AG09319 (cell line): Measurements from ENCODE around the gene MAOA.

Experiments
- DNase-seq: peaks from one replicate; pipeline ENCODE4 v3.0.0-alpha.2; 2010; ENCODE audit warnings: low read depth; ENCODE audit errors: extremely low read depth
- TF ChIP-seq, protein P1 (sequence below): IDR thresholded peaks from 2 replicates; pipeline ENCODE4 v1.5.1; 2011; ENCODE audit warnings: low read depth, mild to moderate bottlenecking, inconsistent platforms, low read length, moderate library complexity

MAOA gene

DNA sequence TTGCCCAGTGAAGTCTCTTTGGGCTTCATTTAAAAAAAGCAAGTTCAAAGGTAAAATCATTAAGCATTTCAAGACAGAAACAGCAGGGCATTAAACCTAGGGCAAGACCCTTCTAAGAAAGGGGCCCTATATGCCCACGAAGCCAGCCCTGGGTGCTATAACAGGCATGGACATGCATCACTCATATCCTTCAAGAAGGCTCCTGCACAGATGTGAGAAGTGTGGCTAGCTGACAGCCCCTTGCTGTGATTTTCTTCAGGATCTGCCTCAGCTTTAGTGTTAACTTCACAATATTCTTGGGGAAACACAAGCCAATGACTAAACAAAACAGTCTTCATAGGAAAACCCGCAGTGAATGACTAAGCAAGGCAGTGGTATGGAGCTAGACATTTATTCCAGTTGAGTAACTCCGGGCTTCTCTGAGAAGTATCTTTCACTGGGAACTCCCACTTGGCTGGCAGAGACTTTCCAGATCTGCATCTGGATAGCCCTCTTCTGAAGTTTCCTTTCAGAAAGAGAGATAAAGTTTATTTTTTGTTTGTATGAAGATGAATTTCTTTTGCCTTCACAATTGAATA, 11.9 kb upstream of the MAOA start:
- no peak for DNase-seq
- TF ChIP-seq, protein P1, sequence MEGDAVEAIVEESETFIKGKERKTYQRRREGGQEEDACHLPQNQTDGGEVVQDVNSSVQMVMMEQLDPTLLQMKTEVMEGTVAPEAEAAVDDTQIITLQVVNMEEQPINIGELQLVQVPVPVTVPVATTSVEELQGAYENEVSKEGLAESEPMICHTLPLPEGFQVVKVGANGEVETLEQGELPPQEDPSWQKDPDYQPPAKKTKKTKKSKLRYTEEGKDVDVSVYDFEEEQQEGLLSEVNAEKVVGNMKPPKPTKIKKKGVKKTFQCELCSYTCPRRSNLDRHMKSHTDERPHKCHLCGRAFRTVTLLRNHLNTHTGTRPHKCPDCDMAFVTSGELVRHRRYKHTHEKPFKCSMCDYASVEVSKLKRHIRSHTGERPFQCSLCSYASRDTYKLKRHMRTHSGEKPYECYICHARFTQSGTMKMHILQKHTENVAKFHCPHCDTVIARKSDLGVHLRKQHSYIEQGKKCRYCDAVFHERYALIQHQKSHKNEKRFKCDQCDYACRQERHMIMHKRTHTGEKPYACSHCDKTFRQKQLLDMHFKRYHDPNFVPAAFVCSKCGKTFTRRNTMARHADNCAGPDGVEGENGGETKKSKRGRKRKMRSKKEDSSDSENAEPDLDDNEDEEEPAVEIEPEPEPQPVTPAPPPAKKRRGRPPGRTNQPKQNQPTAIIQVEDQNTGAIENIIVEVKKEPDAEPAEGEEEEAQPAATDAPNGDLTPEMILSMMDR, result no peak

DNA sequence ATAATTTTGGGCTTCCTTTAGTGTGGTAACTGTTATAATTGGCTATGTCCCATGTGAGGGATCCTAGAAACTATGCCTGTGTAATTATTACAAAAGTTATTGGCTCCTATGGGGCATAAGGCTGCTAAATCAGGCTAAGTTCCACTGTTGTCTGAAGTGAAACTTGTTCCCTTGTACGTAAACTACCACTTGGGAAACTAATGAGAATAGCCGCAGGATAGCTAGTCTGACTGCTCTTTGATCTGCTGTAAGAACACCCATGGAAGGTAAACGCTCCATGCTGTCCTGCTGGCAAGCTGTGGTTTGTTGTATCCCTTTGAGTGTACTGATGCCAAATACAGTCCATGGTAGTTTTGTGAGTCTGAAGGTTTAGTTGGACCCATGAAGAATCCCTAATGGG, 9.3 kb upstream of the MAOA start:
- TF ChIP-seq, protein P1, result no peak
- no peak for DNase-seq

DNA sequence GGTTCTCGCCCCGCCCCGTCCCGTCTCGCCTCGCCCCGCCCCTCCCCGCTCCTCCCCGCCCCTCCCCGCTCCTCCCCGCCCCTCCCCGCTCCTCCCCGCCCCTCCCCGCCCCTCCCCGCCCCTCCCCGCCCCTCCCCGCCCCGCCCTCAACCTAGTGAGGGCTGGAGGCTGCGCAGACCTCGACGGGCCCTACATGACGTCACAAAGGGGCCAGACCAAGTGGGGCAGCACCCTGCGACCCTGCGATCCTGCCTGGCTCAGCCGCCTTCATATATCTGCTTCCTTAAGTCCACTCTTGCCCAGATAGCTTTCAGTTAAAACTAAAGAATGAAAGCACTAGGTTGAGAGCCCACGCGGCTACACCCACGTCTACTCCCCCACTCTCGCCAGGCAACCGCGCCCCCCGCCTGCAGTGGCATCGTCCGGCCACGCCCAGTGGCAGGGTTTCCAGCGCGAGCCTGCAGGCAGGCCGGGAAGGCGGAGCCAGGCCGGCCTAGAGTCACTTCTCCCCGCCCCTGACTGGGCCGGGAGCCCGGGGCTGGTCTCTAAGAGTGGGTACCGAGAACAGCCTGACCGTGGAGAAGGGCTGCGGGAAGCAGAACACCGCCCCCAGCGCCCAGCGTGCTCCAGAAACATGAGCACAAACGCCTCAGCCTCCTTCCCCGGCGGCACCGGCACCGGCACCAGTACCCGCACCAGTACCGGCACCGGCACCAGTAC, 1.5 kb upstream of the MAOA start:
- peak; percentile 77 for DNase-seq
- TF ChIP-seq, protein P1, result peak; percentile 22

DNA sequence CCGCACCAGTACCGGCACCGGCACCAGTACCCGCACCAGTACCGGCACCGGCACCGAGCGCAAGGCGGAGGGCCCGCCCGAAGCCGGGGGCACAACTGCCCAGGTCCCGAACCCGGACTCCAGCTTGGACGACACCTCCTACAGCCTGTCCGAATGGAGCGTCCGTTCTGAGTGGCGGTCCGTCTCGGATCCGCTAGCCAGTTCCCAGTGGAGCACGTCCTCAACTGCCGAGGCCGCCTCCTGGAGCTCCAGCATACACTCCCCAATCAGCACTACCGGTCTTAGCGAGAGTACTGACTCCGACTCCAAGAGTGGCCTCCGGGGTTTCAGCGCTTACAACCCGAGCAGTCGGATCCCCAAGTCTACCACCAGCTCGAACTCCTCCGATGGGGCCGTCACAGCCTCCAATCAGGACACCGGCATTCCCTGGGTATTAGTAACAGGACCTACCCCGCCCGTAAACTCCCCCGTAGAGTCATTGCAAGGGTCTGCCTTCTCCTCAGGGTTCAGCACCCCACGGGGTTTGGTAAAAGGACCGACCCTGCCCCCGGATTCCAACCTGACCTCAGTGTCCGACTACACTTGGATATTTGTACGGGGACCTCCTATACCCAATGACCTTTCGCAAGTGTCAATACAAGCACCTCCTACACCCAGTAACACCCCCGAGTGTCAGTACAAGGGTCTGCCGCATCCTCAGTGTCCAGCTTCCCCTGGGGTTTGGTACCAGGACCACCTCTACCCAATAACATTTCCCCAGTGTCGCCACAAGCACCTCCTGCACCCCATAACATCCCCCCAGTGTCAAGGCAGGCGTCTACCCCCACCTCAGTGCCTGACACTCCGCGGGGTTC, 721 bp upstream of the MAOA start:
- TF ChIP-seq, protein P1, result no peak
- DNase-seq, result no peak

DNA sequence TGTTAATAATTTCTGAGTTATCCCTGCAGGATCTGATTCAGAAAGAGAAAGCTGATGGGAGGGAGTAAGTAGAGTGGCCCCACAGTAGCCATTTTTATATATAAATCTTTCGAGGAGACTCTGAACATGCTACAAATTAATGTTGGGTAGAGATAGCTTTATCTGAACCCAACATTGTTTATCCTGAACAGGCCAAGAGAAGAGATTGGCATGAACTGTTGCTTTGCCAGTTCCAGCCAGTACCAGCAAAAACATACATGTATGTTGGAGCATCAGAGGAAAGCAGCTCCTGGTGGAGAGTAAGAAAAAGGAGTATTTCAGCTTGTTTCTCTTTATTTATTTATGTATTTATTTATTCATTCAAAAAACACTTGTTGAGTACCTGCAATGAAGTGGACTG, 1.6 kb downstream of the MAOA start:
- DNase-seq, result no peak

DNA sequence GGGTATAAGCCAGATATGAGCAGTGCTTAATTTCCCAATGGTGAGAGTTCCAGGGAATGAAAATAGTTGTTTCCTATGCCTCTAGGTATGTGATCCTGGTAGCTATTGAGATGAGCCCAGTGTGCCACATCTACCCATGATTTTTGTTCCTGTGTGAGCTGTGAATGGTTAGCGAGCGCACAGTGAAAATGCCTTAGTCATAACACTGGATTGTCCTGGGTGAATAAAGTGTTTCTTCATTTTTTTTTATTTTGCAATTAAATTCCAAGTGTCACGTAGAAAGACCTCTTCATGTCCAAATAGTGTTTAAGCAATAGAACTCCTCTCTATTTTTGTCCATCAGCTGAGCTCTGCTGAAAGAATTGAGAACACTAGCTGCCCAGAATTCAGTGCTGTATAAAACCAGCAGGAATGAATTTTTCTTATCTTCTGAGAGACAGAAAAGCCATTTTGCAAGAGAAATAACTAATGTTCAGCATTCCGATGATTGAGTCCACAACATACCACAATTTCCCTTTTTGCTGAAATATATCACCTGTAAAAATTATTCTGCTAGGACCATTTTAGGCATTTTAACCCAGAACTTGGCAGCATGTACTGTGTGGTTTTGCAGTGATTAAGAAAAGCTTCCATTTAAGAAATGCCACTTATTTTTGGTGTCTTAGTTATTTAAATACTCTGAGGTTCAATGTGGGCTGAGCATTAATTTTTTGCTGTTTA, 5.6 kb downstream of the MAOA start:
- DNase-seq, result no peak
- TF ChIP-seq, protein P1, result no peak

More for the DNA sequence above, 1.6 kb downstream of the MAOA start:
- TF ChIP-seq, protein P1, result no peak
